22Rv1 (cell line): ENCODE results near the gene TRAF4.

Experiments
- ZFX ChIP-seq: fragments of 450-650 bp; IDR thresholded peaks from 2 replicates; pipeline ENCODE4 v1.6.1; 2017; ENCODE audit warnings: antibody characterized with exemption, borderline replicate concordance
- TF ChIP-seq, protein P1 (sequence below): fragments of 450-650 bp; IDR thresholded peaks from 2 replicates; pipeline ENCODE4 v1.5.1; 2017; ENCODE audit warnings: mild to moderate bottlenecking

DNA sequence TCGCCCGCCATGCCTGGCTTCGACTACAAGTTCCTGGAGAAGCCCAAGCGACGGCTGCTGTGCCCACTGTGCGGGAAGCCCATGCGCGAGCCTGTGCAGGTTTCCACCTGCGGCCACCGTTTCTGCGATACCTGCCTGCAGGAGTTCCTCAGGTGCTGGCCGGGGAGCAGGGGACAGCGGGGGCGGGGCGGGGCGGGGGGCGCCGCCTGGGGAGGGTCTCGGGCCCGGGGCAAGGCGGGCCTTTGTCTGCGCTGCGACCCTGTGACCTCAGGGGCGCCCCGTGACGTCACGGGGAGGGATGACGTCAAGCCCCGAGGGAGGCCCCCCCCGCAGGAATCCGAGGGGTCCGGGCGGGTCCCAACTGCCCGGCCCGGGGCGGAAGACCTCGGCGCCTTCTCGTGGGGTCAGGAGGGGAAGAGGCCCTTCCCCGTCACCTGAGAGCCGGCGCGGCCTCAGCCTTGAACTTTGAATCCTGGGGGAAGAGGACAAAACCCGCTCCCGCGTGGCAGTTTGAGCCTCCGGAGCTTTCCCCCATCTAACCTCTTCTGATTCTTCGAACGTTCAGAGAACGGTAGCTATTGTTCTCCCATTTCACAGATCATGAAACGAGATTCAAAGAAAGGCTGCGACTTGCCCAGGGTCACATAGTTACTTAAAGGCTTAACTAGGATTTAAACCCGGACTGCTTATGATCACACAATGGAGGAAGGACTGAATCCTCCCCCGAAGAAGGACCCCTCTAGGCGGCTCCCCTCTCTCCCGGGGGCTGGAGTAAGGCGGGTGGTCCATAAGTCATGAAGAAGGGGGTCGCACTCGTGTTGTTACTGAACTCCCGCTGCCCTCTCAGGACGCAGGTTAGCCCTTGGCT, 527 bp downstream of the TRAF4 start:
- TF ChIP-seq, protein P1, sequence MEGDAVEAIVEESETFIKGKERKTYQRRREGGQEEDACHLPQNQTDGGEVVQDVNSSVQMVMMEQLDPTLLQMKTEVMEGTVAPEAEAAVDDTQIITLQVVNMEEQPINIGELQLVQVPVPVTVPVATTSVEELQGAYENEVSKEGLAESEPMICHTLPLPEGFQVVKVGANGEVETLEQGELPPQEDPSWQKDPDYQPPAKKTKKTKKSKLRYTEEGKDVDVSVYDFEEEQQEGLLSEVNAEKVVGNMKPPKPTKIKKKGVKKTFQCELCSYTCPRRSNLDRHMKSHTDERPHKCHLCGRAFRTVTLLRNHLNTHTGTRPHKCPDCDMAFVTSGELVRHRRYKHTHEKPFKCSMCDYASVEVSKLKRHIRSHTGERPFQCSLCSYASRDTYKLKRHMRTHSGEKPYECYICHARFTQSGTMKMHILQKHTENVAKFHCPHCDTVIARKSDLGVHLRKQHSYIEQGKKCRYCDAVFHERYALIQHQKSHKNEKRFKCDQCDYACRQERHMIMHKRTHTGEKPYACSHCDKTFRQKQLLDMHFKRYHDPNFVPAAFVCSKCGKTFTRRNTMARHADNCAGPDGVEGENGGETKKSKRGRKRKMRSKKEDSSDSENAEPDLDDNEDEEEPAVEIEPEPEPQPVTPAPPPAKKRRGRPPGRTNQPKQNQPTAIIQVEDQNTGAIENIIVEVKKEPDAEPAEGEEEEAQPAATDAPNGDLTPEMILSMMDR = peak; percentile 6; the same call in 1 of the 2 replicates
- no peak for TF ChIP-seq ZFX
